Activated T-helper 1 cell treated with anti-CD3 and anti-CD28 coated beads, Interleukin-12 subunit alpha, Interleukin-12 subunit beta, Interleukin-2, Interleukin-4 antibody, amounts not matched to agents 30 ng/mL and 10 ng/mL and 1 ng/mL, durations not matched to agents 14 hours and 24 hours and 36 hours (primary cell): ENCODE measurements around the gene OR10D3. TPM values are rescaled to one million over a fixed set of nuclear protein-coding genes. Genes with fewer than 3 reads are reported as not detected.
"Not testable (repeated sequence)": the region's sequence is repeated elsewhere in the genome, so short reads cannot be mapped to it uniquely, and the experiment has no call there.

Source experiments
- DNase-seq: peaks from one replicate; pipeline ENCODE4 v3.0.0; 2021; ENCODE audit warnings: low spot score
- H3K27ac Mint-ChIP-seq: one replicate; pipeline ENCODE4 v1.8.0; 2021; ENCODE audit warnings: mild to moderate bottlenecking, mixed read lengths
- H3K27me3 Mint-ChIP-seq: one replicate; pipeline ENCODE4 v1.8.0; 2022; ENCODE audit warnings: mild to moderate bottlenecking, moderate library complexity, mixed read lengths; ENCODE audit not compliant: insufficient read depth
- H3K36me3 Mint-ChIP-seq: one replicate; pipeline ENCODE4 v1.8.0; 2021; ENCODE audit warnings: low read depth, mixed read lengths
- H3K4me1 Mint-ChIP-seq: one replicate; pipeline ENCODE4 v1.8.0; 2021; ENCODE audit warnings: low read depth, mixed read lengths
- H3K4me3 Mint-ChIP-seq: one replicate; pipeline ENCODE4 v1.8.0; 2021; ENCODE audit warnings: mild to moderate bottlenecking, moderate library complexity, mixed read lengths
- H3K9me3 Mint-ChIP-seq: one replicate; pipeline ENCODE4 v1.8.0; 2021; ENCODE audit warnings: mixed read lengths
- intact Hi-C: fragments of 100-400 bp; cut with micrococcal nuclease; formaldehyde crosslinking; loops from one replicate; pipeline ENCODE4 v1.15.1; 2024
- total RNA-seq: library from RNA; stranded (reverse); gene quantifications from 2 replicates; pipeline ENCODE4 v1.2.3, GENCODE V29; 2022

OR10D3 gene
- total RNA-seq, 1 donor from 2014 or later, result not detected

DNA sequence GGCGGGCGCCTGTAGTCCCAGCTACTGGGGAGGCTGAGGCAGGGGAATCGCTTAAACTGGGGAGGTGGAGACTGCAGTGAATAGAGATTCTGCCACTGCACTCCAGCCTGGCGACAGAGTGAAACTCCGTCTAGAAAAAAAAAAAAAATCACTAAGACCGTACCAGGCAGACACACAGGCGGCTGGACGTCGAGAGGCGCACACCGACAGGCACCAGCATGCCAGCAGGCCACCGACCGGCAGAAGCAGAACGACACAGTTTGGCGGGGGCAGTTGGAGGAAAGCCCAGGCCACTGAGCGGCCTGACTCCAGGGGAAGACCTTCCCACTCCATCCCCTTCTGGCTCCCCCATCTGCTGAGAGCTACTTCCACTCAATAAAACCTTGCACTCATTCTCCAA lies 17.5 kb downstream of the OR10D3 start:
- no peak for DNase-seq
- intact Hi-C loops, result no loop called here
- no peaks in the 10 kb centered on the region for H3K4me1 Mint-ChIP-seq
- H3K36me3 Mint-ChIP-seq, result no peaks in the 10 kb centered on the region
- no peaks in the 10 kb centered on the region for H3K9me3 Mint-ChIP-seq
- H3K27ac Mint-ChIP-seq, result no peak overlapping the region
- H3K27me3 Mint-ChIP-seq, result peaks cover 2% of the 10 kb centered on the region
- no peak overlapping the region for H3K4me3 Mint-ChIP-seq

DNA sequence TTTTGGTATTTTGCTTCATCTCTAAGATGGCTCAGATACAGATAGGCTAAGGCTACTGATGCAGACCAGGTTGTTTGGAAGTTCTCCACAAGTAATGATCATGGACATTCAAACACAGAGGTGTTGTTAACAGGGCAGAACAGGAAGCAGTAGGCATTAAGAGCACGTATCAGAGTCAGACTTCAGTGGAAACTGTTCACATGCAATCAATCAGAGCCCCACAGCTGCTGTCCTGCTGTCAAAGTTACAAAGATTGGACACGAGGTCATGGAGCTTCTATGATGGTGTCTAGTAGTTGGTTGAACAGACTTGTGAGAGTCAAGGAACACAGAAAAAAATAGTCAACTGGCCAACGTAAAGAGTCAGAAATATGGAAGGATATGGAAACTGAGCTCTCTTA lies 19.8 kb downstream of the OR10D3 start:
- no peak overlapping the region for H3K27ac Mint-ChIP-seq
- no peak for DNase-seq
- H3K27me3 Mint-ChIP-seq, result no peaks in the 10 kb centered on the region
- no peaks in the 10 kb centered on the region for H3K36me3 Mint-ChIP-seq
- no peak overlapping the region for H3K4me3 Mint-ChIP-seq
- H3K4me1 Mint-ChIP-seq, result no peaks in the 10 kb centered on the region
- intact Hi-C loops, result no loop called here
- H3K9me3 Mint-ChIP-seq, result no peaks in the 10 kb centered on the region

DNA sequence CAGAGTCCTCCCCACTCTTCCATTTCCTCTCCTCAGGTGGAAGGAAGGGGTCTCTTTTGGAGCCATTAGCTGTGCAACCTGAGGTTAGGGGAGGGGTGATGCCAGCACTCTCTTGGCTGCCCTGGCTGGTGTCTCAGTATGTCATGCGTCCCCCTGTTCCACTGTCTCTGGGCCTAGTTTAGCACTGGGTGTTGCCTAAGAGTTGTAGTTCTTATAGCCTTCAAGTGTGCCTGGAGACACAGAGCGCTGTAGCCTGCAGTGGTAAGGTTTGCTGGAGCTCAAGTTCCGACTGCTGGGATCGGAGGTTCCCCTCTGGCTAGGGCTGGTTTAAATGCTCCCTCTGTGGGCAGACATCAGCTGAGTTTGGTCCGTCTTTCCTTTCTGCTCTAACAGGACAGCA lies 20.9 kb downstream of the OR10D3 start:
- no peaks in the 10 kb centered on the region for H3K4me1 Mint-ChIP-seq
- no peak for DNase-seq
- H3K9me3 Mint-ChIP-seq, result no peaks in the 10 kb centered on the region
- no peak overlapping the region for H3K4me3 Mint-ChIP-seq
- no peaks in the 10 kb centered on the region for H3K27me3 Mint-ChIP-seq
- H3K27ac Mint-ChIP-seq, result no peak overlapping the region
- intact Hi-C loops, result no loop called here
- no peaks in the 10 kb centered on the region for H3K36me3 Mint-ChIP-seq

DNA sequence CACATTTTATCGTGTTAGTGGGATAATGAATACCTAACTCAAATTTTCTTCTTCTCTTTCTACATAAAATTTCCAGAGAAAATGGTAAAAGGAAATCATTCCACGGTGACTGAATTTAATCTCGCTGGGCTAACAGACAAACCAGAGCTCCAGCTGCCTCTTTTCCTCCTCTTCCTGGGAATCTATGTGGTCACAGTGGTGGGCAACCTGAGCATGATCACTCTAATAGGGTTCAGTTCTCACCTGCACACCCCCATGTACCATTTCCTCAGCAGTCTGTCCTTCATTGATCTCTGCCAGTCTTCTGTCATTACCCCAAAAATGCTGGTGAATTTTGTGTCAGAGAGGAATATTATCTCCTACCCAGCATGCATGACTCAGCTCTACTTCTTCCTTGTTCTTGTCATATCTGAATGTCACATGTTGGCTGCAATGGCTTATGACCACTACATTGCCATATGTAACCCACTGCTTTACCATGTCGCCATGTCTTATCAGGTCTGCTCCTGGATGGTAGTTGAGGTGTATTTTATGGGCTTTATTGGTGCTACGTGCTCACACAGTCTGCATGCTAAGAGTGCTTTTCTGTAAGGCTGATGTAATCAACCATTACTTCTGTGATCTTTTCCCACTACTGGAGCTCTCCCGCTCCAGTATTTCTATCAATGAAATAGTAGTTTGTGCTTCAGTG lies 24.1 kb downstream of the OR10D3 start:
- Mint-ChIP-seq H3K27me3 (no peaks in the 10 kb centered on the region), H3K4me3 (no peak overlapping the region), H3K27ac (no peak overlapping the region), H3K36me3 (no peaks in the 10 kb centered on the region), H3K4me1 (no peaks in the 10 kb centered on the region), H3K9me3 (no peaks in the 10 kb centered on the region)
- intact Hi-C loops, result no loop called here
- no peak for DNase-seq

DNA sequence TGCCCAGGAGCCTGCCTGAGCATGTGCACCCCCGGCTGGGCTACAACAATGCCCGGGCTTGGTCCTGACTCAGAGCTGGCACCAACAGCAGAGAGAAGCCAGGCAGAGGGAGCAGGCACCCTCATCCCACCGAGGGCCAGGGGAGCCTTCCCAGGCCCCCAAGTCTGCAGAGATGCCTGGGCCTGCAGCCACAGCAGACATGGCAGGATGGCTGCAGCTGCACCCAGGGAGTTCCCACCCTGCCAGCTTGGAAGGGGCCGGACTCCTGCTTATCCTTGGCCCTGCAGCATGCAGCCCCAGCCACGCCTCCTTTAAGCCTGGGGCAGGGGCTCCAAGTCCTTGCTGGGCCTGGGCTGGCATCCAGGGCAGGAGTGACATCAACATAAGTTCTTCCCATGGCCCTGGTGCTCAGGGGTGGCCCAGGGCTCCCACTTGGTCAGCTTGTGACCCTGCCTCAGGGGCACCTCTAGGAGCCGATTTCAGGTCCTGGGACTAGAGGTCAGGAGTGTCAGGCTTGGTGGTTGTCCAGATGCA lies 26.7 kb downstream of the OR10D3 start:
- DNase-seq, result no peak

DNA sequence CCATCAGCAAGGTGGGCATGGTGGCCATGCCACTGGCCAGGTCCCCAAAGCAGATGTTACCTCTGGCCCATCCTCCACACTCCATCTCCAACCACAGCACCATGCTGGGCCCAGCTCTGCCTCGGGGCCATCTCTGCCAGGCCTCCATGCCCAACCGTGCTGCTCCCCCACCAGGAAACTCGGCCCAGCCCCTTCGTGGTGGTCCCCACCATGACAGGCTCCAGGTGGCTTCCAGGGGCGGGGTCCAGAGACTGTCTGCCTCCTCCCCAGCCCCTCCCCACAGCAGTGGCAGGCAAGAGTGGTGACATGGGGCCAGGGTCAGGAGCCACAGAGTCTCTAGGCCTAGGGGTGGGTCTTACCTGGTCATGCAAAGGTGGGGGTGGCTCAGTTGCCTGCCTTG lies 27.3 kb downstream of the OR10D3 start:
- DNase-seq, result no peak
- intact Hi-C loops, result no loop called here
- Mint-ChIP-seq H3K9me3 (no peaks in the 10 kb centered on the region), H3K27me3 (peaks cover 2% of the 10 kb centered on the region), H3K4me1 (no peaks in the 10 kb centered on the region), H3K36me3 (no peaks in the 10 kb centered on the region), H3K27ac (no peak overlapping the region), H3K4me3 (no peak overlapping the region)

More for the DNA sequence above, 26.7 kb downstream of the OR10D3 start:
- Mint-ChIP-seq H3K9me3 (no peaks in the 10 kb centered on the region), H3K36me3 (no peaks in the 10 kb centered on the region), H3K27ac (no peak overlapping the region), H3K27me3 (peaks cover 2% of the 10 kb centered on the region), H3K4me1 (no peaks in the 10 kb centered on the region), H3K4me3 (no peak overlapping the region)
- intact Hi-C loops, result no loop called here

DNA sequence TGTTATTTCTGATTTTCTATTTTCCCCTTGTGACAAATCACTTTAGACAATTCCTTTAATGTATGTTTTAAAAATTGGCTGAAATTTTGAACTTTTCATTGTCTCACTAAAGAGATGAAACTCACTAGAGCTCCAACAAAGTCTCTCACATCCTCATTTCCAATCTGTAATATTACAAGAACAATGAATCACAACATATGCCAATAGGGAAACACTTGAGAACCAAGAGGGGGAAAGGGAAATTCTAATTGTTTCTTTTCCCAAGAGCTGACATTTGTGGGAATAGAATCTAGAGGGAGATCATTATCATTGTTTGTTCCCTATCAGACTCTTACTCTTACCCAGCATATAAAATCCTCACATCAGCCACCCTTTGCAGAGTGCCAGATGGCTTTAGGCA lies 28.2 kb downstream of the OR10D3 start:
- Mint-ChIP-seq H3K36me3 (no peaks in the 10 kb centered on the region), H3K9me3 (no peaks in the 10 kb centered on the region), H3K27ac (no peak overlapping the region), H3K4me3 (no peak overlapping the region), H3K27me3 (peaks cover 2% of the 10 kb centered on the region), H3K4me1 (no peaks in the 10 kb centered on the region)
- no peak for DNase-seq
- intact Hi-C loops, result no loop called here

DNA sequence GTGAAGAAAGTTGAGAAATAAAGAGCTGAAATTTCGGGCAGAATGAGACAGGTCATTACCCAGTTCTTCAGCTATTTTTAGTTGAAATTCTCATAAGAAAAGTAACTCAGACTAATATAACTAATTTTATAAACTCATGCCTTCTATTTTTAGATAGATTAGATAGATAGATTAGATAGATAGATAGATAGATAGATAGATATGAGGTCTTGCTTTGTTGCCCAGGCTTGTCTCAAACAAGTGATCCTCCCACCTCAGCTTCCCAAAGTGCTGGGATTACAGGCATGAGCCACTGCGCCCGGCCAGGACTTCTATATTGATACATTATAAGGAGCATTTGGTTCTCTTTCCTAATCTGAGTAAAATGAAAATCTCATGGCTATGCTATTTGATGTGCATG lies 30.9 kb downstream of the OR10D3 start:
- intact Hi-C loops, result no loop called here
- H3K4me1 Mint-ChIP-seq, result no peaks in the 10 kb centered on the region
- H3K27me3 Mint-ChIP-seq, result peaks cover 2% of the 10 kb centered on the region
- H3K4me3 Mint-ChIP-seq, result no peak overlapping the region
- no peak overlapping the region for H3K27ac Mint-ChIP-seq
- H3K36me3 Mint-ChIP-seq, result no peaks in the 10 kb centered on the region
- no peak for DNase-seq
- no peaks in the 10 kb centered on the region for H3K9me3 Mint-ChIP-seq

DNA sequence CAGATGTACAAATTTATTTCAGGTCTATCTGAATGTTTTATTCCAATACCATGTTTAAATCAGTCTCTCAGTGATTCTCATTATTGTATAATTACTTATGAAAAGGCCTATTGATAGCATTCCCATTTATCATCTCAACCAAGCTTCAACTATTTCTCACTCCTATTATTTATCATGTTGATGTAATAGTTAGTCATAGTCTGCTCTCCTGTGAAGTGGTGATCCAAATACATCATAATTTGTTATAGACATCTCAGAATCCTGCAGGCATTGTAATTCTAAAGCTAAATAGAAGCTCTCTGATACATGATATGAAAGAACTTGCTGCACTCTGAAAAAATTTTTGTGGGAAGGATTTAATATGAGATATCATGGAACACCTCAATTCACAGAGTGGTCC lies 36.0 kb downstream of the OR10D3 start:
- Mint-ChIP-seq H3K27ac (no peak overlapping the region), H3K27me3 (no peaks in the 10 kb centered on the region), H3K36me3 (no peaks in the 10 kb centered on the region), H3K9me3 (no peaks in the 10 kb centered on the region), H3K4me3 (no peak overlapping the region), H3K4me1 (no peaks in the 10 kb centered on the region)
- DNase-seq, result no peak
- intact Hi-C loops, result no loop called here

DNA sequence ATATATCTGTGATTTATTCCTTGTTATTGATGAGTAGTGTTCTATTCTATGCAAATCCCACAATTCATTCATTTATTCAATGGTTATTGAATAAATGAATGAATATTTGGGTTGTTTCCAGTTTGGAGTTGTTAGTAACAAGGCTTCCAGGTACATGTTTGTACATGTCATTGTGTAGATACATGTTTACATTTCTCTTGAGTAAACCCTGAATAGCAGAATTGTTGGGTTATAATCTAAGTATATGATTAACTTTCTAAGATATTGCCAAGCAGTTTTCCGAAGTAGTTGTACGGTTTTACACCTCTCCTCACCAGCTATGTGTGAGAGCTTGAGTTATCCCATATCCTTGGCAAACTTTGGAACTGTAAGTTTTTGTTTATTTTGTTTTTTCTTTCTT lies 39.3 kb downstream of the OR10D3 start:
- Mint-ChIP-seq H3K27ac (no peak overlapping the region), H3K4me3 (no peak overlapping the region), H3K36me3 (no peaks in the 10 kb centered on the region), H3K9me3 (no peaks in the 10 kb centered on the region), H3K4me1 (no peaks in the 10 kb centered on the region), H3K27me3 (no peaks in the 10 kb centered on the region)
- DNase-seq, result no peak
- intact Hi-C loops, result no loop called here

DNA sequence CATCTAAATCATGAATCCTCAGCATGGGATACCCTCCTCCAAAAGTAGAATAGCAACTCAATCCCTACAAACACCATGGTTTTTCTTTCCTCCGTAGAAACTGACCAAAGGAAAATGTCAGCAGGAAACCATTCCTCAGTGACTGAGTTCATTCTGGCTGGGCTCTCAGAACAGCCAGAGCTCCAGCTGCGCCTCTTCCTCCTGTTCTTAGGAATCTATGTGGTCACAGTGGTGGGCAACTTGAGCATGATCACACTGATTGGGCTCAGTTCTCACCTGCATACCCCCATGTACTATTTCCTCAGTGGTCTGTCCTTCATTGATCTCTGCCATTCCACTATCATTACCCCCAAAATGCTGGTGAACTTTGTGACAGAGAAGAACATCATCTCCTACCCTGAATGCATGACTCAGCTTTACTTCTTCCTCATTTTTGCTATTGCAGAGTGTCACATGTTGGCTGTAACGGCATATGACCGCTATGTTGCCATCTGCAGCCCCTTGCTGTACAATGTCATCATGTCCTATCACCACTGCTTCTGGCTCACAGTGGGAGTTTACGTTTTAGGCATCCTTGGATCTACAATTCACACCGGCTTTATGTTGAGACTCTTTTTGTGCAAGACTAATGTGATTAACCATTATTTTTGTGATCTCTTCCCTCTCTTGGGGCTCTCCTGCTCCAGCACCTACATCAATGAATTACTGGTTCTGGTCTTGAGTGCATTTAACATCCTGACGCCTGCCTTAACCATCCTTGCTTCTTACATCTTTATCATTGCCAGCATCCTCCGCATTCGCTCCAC lies 41.7 kb downstream of the OR10D3 start:
- H3K4me3 Mint-ChIP-seq, H3K27me3 Mint-ChIP-seq, DNase-seq, H3K4me1 Mint-ChIP-seq, H3K36me3 Mint-ChIP-seq, H3K27ac Mint-ChIP-seq, H3K9me3 Mint-ChIP-seq, intact Hi-C loops: not testable (repeated sequence)

DNA sequence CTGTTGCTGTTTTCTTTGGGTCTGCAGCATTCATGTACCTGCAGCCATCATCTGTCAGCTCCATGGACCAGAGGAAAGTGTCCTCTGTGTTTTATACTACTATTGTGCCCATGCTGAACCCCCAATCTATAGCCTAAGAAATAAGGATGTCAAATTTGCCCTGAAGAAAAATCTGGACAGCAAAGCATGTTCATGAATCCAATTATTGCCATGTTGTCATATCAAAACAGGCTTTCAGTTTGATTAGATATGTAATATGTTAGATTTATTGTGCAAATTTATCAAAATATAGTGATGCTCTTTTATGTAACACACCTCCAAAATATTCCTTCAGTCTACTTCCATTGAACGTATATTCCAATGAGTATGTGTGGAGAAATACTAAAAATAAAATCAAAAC lies 42.3 kb downstream of the OR10D3 start:
- intact Hi-C loops, result no loop called here

DNA sequence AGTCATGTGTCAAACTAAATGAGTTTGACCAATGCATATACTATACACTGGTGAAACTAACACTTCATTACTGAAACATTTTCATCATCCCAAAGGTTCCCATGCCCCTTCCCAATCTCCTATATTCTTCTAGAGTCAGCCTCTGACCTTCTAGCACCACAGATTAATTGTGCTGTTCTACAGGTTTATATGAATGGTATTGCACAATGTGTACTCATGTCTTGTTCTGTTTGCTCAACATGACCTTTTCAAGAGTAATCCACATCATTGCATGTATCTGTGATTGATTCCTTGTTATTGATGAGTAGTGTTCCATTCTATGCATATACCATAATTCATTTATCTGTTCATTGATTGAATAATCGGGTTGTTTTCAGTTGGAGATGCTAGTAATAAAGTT lies 50.2 kb downstream of the OR10D3 start:
- no peak for DNase-seq
- Mint-ChIP-seq H3K27ac (no peak overlapping the region), H3K27me3 (peaks cover 2% of the 10 kb centered on the region), H3K9me3 (no peaks in the 10 kb centered on the region), H3K4me3 (no peak overlapping the region), H3K4me1 (no peaks in the 10 kb centered on the region), H3K36me3 (no peaks in the 10 kb centered on the region)
- intact Hi-C loops, result no loop called here

More for the DNA sequence above, 42.3 kb downstream of the OR10D3 start:
- Mint-ChIP-seq H3K4me3 (no peak overlapping the region), H3K27ac (no peak overlapping the region), H3K4me1 (no peaks in the 10 kb centered on the region), H3K9me3 (no peaks in the 10 kb centered on the region), H3K27me3 (peaks cover 5% of the 10 kb centered on the region), H3K36me3 (no peaks in the 10 kb centered on the region)
- no peak for DNase-seq
